Activated CD4-positive, CD25-positive, alpha-beta regulatory T cell treated with anti-CD3 and anti-CD28 coated beads, Interleukin-2, amount 50 U/mL, for 24 hours (primary cell): Measurements from ENCODE around the gene PLCH1.

Source experiments
- ATAC-seq, 2 donors: fragments of 150-1000 bp; cut with Tn5 transposase; one replicate each; pipeline ENCODE4 v1.10.0; 2021; ENCODE audit warnings: mild to moderate bottlenecking in 1 of 2, moderate library complexity in 1 of 2

Gene PLCH1

GRCh38 chr3:155453512-155453911, 291.4 kb downstream of the PLCH1 start:
- no peak for ATAC-seq

GRCh38 chr3:155449613-155450267, 295.1 kb downstream of the PLCH1 start:
- ATAC-seq, result no peak

- no peak for ATAC-seq
Observed at GRCh38 chr3:155448531-155448930, 296.3 kb downstream of the PLCH1 start.

GRCh38 chr3:155446366-155446765, 298.5 kb downstream of the PLCH1 start:
- ATAC-seq, result no peak

GRCh38 chr3:155444771-155445170, 300.1 kb downstream of the PLCH1 start:
- no peak for ATAC-seq

- no peak for ATAC-seq
Observed at GRCh38 chr3:155443815-155444214, 301.1 kb downstream of the PLCH1 start.

- ATAC-seq, result no peak
Observed at GRCh38 chr3:155442072-155442471, 302.8 kb downstream of the PLCH1 start.

- ATAC-seq, result no peak
Observed at GRCh38 chr3:155441506-155441905, 303.4 kb downstream of the PLCH1 start.

GRCh38 chr3:155441026-155441425, 303.8 kb downstream of the PLCH1 start:
- no peak for ATAC-seq

- no peak for ATAC-seq
Observed at GRCh38 chr3:155435821-155436220, 309.1 kb downstream of the PLCH1 start.

- ATAC-seq, result no peak
Observed at GRCh38 chr3:155431856-155432570, 312.9 kb downstream of the PLCH1 start.

- ATAC-seq, result no peak
Observed at GRCh38 chr3:155428563-155428962, 316.3 kb downstream of the PLCH1 start.

- ATAC-seq, result no peak
Observed at GRCh38 chr3:155426524-155427230, 318.2 kb downstream of the PLCH1 start.

GRCh38 chr3:155425396-155425795, 319.5 kb downstream of the PLCH1 start:
- no peak for ATAC-seq

- no peak for ATAC-seq
Observed at GRCh38 chr3:155424323-155424710, 320.6 kb downstream of the PLCH1 start.

GRCh38 chr3:155423526-155424322, 321.1 kb downstream of the PLCH1 start:
- ATAC-seq, result no peak

GRCh38 chr3:155420881-155421486, 323.9 kb downstream of the PLCH1 start:
- no peak for ATAC-seq

- ATAC-seq, result no peak
Observed at GRCh38 chr3:155420406-155420805, 324.5 kb downstream of the PLCH1 start.

GRCh38 chr3:155418407-155418806, 326.5 kb downstream of the PLCH1 start:
- ATAC-seq, result no peak

- ATAC-seq, result no peak
Observed at GRCh38 chr3:155417119-155417517, 327.8 kb downstream of the PLCH1 start.

GRCh38 chr3:155416500-155417118, 328.3 kb downstream of the PLCH1 start:
- no peak for ATAC-seq

- ATAC-seq, result no peak
Observed at GRCh38 chr3:155412904-155413303, 332.0 kb downstream of the PLCH1 start.
